Activated CD4-positive, alpha-beta T cell treated with anti-CD3 and anti-CD28 coated beads for 48 hours (primary cell): ENCODE data around the gene ADGRD1.

Experiments used
- DNase-seq: peaks from one replicate; pipeline ENCODE4 v3.0.0-alpha.2; 2020

The ADGRD1 gene

GRCh38 chr12:130938186-130938585 lies 15.5 kb upstream of the ADGRD1 start:
- no peak for DNase-seq

DNA sequence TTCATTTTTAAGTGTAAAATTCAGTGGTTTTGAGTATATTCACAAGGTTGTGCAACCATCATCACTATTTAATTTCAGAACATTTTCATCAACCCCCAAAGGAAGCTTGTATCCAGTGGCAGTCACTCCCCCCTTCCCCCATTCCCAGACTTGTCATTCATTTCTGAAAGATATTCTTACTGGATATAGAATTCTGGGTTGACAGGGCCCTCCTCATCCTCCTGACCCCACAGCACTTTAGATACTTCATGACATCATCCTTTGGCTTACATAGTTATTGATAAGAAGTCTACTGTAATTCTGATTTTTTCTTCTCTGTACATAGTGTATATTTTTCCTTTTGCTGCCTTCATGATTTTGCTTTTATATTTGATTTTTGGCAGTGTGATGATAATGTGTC lies 8.8 kb upstream of the ADGRD1 start:
- DNase-seq = no peak

GRCh38 chr12:130945786-130946492 lies 7.8 kb upstream of the ADGRD1 start:
- no peak for DNase-seq

DNA sequence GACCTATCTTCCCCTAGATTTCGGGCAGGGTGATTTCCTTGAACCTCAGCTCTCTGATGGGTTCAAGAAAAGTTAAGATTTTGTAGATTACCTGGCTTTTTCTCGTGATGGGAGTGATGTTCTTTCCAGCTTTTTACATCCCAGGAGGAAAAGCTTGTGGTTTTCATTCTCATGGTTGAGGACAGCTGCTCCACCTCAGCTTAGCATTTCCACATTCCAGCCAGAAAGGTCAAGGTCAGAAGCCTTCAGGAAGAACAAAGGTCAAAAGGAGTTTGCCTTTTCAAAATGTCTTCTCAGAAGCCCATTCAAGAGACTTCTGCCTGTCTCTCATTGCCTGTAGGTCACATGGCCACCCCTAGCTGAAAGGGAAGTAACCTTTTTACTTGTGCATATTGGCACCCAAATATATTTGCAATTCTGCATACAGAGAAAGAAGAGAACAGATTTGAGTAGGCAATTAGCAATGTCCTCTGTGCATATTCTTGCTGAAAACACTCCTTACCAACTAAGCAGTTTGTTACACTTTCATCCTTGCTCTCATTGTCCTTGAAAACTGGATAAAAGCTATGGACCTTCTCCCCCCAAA lies 6.6 kb upstream of the ADGRD1 start:
- DNase-seq = no peak

GRCh38 chr12:130948136-130948535 lies 5.6 kb upstream of the ADGRD1 start:
- no peak for DNase-seq

DNA sequence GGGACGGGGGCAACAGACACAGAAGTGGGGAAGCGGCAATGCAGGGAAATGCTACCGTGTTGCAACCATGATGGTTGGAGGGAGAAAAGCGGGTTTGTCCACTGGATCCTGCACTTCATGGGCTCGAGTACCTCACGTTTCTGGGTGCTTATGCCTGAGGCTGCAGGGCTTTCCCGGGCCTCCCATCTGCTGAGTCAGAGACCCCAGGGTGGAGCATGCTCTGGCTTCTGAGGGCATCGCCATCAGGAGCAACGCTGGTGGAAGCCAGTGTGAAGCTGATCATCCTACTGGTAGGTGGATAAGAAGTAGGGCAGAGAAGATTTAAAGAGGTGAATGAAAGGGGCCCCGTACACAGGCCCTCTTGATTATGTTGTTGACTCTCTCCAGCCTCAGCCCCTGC lies 5.0 kb upstream of the ADGRD1 start:
- DNase-seq = no peak

- no peak for DNase-seq
Observed at GRCh38 chr12:130949806-130950205, 3.9 kb upstream of the ADGRD1 start.

DNA sequence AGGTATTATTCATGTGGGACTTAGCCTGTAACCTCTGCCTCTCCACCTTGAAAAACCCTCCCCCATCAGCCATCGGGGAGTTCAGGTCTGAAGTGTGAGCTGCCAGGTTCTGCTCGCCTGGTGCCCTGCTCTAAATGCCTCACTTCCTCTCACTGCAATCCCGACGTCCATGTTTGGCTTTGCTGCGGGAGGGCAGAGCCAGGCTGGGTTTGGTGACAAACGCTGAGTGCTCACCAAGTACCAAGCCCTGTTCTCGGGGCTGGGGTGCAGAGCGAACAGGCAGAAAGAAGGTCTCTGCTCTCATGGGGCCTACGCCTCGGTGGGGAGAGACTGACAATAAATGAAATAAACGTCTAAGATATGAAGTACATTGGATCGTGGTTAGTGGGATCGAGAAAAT lies 2.1 kb upstream of the ADGRD1 start:
- no peak for DNase-seq

GRCh38 chr12:130952171-130952954 lies 1.3 kb upstream of the ADGRD1 start:
- DNase-seq = no peak

DNA sequence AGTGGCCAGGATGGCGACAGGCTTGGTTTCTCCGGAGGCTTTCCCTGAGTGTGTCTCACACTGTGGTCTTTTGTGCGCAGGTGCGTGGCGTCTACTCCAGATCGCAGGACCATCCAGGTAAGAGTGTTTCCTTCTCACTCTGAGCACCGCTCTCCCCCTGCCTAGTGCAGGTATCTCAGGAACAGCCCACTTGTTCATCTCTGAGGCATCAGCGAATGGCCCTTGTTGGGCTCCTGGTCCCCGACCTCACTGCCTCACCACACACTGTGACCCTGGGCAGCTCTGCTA lies 781 bp downstream of the ADGRD1 start:
- DNase-seq = no peak

DNA sequence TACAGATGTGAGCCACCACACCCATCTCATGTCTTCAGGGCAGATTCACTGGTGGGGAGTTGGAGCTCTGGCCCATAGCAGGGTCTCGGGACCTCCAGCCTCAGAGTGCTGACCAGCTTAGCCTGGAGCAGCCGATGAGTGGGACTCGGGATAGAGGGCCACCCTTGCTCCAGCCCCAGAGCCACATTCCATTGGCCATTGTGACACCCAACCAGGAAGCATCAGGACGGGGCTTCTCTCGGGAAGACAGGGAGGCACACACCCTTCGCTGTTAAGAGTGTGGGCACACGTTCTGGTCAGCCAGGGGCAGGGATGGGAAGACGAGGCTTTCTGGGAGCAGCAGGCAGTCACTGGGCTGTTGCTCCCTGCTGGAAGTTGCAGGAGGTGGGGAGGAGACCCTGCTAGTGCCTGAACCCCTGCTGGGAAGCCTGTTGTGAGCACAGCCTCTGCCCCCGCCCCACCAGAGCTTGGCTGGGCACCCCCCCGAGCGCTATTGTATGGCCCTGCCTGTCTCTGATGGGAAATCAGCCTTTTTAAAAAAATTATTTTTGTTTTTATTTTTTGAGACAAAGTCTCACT lies 1.6 kb downstream of the ADGRD1 start:
- no peak for DNase-seq

DNA sequence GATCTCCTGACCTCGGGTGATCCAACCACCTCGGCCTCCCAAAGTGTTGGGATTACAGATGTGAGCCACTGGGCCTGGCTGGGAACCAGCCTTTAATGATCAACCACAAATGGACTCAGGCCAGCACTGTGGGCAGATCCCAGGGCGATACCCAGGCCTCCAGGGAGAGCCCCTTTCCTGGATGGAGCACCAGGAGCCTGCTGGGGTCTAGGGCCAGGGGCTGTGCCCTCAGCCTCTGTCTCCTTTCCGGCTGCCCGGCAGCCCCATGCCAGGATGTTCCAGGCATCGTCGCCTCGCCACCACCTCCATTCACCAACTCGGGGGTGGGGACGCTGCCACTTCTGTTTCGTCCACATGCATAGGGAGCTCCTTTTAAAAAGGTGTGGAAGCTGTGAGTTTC lies 2.3 kb downstream of the ADGRD1 start:
- DNase-seq = no peak

DNA sequence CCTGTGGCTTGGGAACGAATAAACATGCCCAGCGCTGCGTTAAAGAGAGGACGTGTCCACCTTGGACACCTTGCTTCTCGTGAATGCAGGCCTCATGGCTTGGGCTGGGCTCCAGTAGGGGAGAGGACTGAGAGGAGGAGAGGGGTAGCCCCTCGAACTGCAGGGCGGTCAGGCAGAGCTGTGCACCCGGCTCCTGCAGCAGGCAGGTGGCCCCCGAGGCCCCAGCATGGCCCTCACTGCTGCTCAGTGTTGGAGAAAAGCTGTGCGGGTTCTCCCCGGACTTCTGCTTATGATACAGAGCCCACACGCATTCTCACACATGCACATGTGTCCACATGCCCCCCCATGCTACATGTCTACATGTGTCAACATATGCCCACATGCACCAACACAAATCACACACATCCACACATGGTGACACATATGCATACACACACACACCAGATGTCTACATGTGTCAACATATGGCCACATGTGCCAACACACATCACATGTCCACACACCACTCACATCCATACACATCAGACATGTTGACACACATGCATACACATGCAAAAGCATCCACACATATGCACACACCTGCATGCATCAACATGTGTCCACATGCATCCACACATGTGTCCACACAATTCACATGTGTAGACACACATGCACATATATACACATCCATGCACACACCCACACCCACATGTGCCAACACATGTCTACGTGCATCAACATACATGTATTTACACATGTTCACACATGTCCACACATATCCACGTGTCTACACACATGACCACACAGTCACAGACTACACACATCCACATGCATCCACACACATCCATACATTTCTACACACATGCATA lies 3.0 kb downstream of the ADGRD1 start:
- DNase-seq = no peak

GRCh38 chr12:130957304-130957621 lies 3.6 kb downstream of the ADGRD1 start:
- no peak for DNase-seq

DNA sequence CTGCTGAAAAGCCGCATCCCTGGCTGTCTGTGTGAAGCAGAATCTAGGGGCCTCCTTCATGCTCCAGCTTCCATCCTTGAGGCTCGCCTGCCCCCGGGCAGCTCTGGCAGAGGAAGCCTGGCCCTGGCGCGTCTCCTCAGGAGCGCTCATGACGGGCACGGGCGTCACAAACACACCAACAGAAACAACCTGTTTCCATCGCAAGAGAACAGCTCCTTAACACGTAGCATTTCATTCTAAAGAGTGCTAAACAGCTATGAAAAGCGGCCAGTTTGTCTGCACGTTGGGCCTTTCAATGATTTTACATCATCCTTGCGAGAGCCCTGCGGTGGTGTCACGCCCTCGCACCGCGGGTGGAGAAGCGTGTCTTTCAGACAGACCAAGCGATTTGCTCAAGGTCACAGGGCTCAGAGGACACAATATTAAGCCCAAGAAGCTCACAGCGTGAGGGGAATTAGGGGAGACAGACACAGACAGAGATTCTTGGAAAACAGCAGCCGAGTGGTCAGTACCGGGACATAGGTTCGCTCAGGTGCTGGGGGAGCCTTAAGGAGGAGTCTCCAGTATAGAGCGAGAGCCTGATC lies 4.9 kb downstream of the ADGRD1 start:
- DNase-seq = no peak

- no peak for DNase-seq
Observed at GRCh38 chr12:130959632-130960031, 5.9 kb downstream of the ADGRD1 start.

GRCh38 chr12:130960058-130960457 lies 6.4 kb downstream of the ADGRD1 start:
- DNase-seq = no peak

- DNase-seq = no peak
Observed at GRCh38 chr12:130960787-130961186, 7.1 kb downstream of the ADGRD1 start.

GRCh38 chr12:130961921-130962451 lies 8.3 kb downstream of the ADGRD1 start:
- no peak for DNase-seq

DNA sequence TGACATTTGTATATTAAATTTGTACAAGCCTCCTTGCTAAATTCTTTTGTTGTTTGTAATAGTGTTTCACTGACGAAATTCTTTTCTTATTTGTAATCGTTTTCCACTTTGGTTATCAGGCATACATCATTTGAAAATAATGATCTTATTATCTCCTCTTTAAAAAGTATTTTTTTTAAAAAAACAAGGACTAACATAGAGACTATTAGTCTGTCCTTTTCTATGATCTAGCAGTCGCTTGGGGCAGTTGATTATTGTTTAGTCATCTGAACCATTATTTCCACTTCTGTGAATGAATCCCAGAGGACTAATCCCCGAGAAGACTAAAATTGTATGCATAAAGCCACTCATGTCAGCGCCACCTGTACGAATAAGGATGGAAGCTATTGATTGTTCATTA lies 11.5 kb downstream of the ADGRD1 start:
- no peak for DNase-seq

GRCh38 chr12:130965668-130966067 lies 12.0 kb downstream of the ADGRD1 start:
- DNase-seq = no peak

DNA sequence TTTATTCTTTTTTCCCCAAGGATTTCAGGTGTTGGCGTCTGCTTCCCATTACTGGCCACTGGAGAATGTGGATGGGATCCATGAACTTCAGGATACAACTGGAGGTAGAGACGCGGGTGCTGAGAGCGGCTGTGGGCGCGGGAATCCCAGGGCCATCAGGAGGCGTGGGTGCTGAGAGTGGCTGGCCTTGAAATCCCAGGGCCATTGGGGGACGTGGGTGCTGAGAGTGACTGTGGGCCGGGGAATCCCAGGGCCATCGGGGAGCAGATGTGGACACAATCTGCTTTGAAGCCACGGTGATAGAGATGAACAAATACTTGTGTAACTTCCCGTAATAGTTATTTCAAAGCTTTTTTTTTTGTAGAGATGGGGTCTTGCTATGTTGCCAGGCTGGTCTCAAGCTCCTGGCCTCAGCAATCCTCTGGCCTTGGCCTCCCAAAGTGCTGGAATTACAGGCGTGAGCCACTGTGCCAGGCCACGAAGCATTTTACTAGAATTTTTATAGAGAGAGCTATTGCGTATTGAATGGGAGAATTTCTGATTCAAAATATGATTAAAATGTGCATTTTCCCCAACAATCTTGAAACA lies 12.8 kb downstream of the ADGRD1 start:
- DNase-seq = no peak
